A172 (cell line): ENCODE measurements around the gene OSBPL7. TPM values are rescaled to one million over a fixed set of nuclear protein-coding genes. Genes with fewer than 3 reads are reported as not detected.

Source experiments
- DNase-seq: peaks from one replicate; pipeline ENCODE4 v3.0.0-alpha.2; 2015; ENCODE audit warnings: low spot score
- total RNA-seq: library from RNA; depleted of rRNA; stranded (reverse); fragments of >200 nt; shearing (Covaris generic); gene quantifications from 2 replicates; pipeline ENCODE4 v1.2.3, GENCODE V29; 2014

The OSBPL7 gene
- total RNA-seq, 1 experiment from 2014 or later: 19.1 TPM

DNA sequence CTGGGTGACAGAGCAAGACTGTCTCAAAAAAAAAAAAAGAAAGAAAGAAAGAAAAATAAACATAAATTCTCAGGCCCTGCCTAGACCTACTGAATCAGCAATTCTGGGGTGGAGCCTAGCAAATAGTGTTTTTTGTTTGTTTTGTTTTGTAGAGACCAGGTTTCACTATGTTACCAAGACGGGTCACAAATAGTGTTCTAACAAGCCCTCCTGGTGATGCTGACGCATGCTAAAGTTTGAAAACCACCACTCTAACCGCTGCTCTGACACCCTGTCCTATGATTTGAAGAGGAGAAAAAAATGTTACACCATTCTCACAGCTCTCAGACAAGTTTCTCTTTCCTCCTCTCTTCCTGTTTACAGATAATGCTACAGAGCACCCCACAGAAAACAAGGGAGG, 8.3 kb upstream of the OSBPL7 start:
- DNase-seq: no peak

DNA sequence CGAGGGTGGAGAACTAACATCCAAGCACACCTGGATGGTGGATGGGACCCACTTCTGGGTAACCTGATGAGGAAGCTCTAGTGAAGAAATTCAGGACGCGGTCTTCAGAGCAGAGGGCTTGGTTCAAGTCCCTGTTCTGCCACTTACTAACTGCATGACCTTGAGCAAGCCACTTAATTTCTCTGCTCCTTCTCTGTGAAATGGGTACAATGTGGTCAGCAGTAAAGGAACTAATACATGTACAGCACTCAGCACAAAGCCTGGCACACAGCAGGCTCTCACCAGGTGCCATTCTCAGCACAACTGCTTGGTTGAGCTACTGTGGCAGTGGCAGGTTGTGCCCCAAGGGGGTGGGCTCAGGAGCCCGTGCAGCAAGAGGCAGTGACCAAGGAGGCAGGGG, 1.9 kb upstream of the OSBPL7 start:
- DNase-seq: no peak

DNA sequence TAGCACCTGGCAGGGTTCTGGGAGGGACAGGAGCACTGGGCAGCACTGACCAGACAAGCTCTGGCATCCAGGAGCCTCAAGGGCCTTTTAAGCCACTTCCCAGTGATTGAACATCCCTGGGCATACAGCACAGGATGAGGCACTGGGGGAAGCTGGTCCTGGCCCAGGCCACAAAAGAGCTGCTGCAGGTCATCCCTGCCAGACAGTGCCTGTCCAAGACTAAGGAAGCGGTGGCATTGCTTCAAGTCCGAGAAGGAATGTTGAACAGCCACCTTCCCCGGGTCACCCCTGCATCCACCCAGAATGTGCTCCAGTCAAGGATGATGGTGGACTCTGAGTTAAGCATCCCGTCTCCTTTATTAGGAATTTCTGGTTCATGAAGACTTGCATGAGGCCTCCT, 1.2 kb upstream of the OSBPL7 start:
- no peak for DNase-seq

DNA sequence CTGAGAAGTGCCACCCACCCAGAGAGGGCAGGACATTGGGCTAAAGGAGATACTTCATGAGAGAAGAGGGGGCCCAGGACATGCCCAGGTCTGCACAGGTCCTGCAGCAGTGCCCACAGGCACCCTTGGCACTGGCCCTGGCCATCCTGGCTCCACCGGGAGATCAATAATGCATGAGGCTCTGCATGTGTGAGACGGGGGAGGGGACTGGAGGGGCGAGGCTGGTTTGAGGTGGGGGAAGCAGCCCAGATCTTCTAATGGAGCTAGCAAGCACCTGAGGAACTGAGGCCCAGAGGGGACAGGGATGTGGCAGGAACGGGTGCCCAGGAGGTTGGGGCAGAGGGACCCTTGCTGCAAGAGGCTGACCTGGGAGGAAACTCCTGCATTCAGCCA, 567 bp downstream of the OSBPL7 start:
- no peak for DNase-seq

DNA sequence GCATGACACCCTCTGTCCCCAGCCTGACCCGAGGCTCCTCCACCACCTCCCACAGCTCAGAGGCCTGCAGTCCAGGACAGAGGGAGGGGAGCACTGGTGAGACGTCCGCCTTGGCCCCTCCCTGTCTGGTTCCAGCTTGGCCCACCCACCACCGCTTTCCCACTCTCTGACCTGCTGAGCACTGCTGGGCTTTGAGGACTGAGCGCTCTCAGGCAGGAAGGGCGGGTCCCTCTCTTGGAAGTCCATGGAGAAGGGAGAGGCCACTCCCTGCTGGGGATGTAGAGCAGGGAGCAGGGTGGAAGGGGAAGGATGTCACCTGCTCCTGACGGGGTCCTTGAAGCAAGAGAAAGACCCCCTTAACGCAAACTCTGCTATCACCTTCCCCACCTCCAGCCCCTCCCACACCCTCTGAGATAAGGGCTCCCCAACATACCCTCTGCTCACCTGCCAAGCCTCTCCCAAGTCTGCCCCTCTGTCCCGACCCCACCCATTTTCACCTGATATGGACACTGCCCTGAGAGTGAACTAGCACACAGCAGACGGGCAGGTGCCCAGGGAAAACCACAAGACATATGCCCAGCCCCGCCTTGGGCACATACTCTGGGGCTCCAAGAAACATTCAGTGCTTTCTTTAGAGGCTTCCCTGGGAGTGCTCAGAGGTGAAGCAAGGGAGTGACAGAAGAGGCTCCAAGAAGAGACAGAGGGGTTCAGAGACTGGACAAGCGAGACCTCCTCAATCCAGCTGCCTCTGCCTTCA, 1.4 kb downstream of the OSBPL7 start:
- peak; percentile 41 for DNase-seq

DNA sequence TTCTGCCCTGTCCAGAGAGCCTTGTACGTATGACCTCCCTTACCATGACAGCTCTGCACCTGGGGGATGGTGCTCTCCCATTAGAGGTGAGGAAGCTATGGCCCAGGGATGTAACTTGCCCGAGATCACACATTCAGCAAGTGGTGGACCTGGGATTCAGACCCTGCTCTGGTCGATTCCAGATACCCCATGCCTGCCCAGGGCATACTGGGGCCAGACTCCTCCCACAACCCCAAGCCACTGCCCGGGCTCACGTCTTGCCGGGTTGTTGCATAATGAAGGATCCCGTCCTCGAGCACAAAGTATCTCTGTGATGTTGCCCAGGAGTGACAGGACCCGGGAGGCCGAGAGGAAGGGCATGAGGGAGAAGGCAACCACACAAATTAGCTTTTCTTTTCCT, 2.1 kb downstream of the OSBPL7 start:
- no peak for DNase-seq

DNA sequence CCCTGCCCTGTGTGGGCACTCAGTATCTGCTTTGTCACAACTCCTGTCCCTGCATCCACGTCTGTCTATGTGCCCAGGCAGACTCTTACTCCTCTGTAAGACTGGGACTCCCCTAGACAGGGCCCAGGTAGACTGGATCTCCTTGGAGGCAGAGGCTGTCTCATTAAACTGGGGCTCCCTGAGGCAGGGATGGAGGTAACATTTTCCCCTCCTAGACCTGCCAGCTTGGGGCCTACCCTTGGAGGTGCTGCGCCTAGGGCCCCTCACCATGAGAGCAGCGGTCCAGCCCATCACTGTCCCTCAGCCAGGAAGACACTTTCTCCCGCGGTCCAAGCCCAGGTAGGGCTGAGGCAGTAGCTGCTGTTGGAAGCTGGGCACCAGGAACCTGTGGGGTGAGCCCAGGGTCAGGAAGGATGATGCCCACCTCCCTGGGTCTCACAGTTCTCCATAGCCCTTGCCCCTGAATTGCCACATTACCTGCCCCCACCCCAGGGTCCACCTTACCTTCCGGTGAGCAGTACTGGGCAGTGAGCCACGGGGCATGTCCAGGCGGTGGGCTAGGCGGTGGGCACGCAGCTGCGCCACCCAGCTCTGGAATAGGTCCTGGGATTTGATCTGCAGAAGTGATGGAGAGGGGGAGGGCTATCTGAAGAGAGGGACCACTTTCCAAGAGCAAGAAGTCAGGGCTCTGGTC, 3.4 kb downstream of the OSBPL7 start:
- DNase-seq: no peak

DNA sequence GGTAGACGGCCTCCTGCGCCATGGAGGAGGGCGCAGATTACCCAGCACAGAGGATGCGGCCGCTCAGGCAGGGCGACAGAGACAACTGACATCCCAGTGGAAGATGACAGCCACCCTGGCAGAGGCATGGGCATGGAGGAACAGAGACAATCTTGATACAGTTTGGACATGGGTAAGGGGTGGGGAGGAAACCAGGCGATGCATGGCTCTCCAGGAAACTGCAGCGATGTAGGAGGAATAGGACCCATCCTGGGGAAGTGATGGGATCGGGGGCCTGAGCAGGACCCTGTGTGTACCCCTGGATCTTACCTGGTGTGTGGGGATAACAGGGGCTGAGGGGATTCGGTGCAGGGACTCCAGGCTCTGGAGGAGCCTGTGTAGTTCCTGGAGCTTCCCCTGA, 4.6 kb downstream of the OSBPL7 start:
- no peak for DNase-seq

DNA sequence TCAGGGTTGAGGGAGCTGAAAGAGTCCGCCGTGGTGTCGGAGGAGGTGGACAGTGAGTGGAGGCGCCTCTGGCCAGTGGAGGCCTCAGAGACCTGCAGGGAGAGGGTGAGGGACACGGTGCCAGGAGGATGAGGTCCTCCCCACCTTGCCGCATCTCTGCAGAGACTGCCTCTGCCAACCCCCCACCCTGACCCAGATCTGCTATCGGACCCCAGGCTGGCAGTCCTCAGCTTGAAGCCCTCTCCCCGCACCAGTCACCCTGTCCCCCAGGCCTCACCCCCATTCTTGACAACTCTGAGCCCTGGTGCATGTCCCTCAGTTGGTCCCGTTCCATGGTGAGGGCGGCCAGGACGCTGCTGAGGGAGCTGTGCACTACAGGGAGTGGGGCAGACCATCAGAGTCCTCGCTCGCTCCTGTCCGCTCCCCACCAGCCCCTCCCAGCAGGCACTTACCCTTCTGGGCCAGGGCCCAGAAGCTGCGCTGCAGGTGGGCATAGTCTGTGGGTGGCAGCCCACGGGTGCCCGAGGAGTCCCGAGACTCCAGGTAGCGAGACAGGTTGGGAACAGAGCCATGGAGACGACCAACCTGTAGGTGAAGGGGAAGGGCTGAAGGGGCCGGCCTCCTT, 5.4 kb downstream of the OSBPL7 start:
- DNase-seq: no peak

DNA sequence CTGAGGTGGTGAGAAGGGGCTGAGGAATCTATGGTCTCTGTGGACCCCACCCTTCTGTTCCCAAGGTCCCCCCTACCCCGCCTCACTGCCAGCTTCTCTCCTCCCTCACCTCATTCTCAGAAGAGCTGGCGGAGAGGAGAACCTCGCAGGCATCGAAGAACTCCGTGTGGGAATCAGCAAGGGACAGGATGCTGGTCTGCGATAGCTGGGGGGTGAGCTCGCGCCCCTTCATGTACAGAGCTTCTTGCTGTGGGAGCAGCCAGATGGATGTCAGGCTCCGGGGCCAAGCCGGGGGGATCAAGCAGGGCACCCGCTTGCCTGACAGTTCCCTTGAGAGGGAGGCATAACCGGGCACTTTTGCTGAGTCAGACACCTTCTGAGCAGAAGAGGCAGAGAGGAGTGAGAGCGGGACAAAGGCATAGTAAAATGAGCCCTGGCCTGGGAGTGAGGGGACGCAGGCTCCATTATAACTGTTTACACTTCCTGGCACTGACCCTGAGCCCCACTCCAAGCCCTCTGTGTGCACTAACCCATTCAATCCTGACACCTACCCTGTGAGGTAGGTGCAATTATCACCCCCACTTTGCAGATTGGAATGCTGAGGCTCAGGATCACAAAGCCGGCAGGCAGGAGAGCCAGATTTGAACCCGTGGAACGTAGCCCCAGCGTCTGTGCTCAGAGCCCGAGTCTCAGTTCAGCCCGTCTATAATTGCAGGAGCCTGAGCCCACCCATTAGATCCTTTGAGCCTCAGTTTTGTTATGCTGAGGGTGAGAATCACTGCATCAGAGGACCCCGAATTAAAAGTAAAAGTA, 6.3 kb downstream of the OSBPL7 start:
- no peak for DNase-seq

DNA sequence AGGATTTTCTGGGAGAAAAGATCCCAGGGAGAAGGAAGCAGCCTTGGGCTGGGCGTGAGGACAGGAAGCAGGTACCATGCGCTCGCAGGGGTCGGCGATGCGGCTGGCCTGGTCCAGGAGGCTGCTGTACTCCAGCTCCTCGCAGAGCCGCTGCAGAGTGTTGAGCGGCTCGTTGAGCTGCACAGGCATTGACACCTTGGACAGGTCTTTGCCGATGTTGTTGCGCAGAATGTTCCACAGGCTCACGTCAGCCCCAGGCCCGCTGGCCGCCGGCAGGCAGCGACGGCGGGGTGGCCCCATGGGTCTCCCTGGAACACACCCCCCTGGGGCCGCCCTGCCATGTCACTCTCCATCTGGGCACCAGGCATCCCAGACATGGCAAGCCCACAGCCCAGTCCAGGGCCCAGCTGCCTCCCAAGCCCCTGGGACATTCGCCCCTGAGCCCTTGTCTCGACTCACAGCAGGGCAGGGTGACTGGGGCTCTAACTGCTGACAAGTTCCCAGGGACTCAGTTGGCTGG, 8.0 kb downstream of the OSBPL7 start:
- DNase-seq: no peak

DNA sequence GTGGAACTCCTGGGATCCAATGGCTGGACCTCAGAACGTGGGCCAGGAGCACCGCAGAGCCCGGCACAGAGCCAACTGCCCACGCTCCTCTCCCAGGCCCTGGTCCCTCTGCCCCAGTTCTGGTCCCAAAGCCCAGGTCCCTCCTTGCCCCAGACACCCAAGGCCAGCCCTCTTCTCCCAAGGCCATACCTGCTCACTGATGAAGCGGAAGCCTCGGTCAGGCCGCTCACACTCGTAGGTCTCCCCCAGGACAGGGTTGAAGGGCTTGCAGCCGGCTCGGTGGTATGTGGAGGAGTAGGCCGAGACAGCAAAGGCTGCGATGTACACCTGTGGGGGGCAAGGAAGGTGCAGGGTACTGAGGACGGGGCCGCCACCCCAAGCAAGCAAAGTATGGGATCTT, 8.5 kb downstream of the OSBPL7 start:
- no peak for DNase-seq

DNA sequence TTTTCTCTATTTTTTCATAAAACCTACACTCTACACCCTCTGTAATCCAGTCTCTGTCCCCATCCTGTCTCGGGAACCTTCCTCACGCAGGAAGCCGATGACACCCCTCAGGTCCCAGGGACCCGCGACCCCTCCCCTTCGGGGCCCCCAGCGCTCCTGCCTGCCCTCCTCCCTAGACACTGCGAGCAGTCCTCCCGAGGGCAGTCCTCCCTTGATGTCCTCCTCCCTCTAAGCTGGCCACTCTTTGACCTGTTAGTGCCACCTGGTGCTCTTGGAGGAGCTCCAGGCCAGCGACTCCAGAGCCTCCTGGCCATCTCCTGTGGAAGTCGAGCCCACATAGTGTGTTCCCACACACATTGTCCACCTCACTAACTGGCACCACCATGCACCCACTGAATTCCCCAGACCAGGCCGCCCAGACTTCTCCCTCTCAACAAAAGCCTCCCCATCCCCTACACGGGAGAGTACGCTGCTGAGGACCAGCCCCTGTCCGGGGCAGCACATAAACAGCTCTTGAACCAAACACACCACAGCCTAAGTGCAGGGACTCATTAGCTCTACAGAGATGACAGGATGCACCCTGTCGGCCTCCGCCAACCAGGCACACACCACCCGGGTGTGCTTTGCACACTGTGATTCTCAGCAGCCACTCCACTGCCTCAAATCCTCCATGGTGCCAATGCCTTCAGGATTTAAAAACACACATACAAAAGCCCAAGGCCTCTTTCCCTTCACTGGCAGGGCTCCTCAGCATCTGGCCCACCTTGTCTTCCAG, 9.3 kb downstream of the OSBPL7 start:
- no peak for DNase-seq

DNA sequence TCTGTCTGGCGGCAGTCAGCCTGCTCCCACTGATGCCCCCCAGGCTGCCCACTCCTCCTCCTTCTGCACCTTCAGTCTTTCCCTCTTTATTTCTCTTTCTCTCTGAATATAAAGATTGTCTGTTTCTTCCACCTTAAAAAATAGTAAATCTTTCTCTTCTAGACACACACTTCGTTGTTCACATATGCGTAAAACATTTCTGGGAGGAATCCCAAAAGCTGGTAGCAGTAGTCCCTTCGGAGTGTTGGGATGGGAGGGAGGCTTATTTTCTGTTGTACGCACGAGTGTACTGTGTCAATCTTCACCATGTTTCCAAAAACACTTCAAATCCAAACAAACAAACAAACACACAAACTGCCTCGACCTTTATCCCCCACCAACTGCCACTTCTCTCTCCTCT, 9.9 kb downstream of the OSBPL7 start:
- DNase-seq: no peak

DNA sequence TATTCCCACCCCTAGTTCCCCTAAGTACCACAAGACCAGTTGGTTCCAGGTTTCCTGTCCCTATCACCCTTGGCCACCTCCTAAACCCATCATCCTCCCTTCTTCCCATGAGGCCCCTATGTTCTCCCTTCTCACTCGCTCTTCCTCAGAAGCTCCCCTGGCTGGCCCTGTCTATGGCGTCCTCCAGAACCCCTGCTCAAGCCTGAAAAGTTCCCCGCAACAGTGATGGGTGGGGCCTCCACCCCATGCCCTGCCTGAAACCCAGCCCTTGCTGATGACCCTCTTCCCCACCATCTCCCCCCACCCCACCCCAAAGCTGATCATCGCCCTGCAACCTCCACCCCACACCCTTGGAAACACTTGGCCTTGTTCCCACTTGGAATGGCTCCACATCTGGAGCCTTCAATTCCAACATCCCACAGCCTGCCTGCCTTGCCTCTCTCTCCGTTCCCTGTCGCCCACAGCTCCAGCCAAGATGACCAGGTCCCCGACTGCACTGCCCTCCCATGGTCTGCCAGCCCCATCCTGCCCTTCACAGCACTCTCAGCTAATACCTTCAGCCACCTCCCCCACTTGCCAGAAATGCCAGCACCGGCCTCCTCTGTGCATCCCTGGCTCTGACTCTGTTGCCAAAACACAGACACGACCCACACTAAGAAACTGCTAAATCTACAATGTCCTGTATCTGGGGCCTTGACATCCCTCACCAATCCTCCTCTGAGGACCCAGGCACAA, 10.5 kb downstream of the OSBPL7 start:
- DNase-seq: no peak

DNA sequence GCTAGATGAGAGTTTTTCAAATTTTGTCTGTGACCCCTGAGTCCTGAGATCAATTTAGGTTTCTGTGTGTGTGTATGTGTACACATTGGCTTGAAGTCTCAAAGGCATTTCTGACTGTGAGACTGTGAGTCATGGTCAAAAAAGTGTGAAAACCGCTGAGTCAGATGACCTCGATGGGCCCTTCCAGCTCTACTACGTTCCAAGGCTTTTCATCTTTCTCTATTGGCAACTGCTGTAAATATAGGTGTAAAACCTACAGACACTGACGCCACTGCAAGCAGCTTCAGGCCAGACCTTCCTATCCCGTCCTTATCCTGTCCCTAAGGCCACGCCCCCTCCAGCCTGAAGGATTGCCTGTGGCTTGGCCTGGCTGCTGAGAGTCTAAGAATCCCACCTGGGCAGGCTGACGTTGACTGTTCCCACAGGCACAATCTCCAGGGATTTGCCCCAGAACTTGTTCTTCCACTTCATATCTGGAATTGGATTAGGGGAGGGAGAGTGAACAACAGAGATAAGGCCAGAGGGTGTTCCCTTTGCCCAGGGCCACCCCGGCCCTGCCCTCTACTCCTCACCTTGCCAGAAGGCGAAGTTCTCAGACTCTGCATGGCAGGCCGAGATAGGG, 11.3 kb downstream of the OSBPL7 start:
- peak; percentile 91 for DNase-seq

DNA sequence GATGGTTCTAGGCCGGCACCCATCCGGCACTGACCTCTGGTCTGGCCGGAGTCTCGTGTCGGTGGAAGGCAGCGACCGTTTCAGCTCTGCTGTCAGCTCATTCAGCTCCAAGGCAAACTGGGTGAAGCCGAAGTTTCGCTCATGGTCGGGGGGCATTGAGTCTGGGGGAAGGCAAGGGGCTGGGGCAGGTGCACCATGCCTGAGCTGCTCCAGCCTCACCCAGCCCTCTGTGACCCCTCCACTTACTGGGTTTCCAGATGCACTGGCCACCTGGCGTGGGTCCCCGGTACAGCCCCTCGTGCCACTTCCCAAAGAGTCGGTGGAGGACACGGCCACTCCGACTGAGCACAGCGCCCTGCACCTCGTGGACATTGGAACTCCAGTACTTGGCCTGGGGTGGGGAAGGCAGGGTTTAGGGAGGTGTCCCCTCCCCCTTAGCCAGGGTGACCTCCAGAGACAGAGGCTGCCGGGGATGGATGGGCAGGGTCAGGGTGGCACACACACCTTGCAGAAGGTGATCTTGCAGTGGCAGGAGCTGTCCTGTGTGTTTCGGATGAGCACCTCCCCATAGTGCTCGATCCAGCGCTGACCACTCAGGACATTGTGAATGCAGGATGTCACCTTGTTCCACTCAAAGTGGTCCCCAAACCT, 12.6 kb downstream of the OSBPL7 start:
- no peak for DNase-seq

DNA sequence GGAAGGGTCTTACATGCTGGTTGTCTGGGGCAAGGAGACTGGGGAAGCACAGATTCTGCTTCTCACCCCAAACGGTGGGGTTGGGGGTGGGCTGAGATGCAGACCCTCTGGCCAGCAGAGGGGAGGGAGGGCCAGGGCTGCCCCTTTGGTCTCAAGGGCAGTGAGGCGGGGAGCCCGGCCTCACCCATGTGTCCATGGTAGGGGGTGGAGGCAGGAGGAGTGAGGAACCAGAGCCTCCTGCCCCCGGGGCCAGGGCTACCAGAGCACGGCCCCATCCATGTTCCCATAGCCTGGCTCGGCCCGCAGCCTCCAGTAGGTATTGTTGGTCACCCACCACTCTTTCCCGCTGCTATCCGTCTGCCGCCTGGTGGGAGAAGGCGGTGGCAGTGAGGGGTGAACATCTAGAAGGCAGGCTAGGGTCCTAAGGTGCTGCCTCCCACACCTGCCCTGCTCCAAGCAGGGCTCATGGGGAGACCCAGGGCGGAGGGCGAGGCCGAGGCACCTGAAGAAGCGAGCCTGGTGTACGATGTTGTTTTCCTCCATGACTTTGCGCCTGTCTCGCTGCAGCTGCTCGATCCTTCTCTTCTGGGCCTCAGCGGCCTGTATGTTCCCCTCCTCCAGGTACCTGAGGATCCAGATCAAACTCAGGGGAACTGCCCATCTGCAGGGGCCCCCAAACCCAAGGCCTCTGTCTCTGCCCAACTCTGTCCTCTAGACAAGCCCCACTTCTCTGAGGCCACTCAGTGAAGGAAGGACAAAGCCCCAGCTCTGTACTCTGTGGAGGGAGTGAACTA, 13.4 kb downstream of the OSBPL7 start:
- no peak for DNase-seq

DNA sequence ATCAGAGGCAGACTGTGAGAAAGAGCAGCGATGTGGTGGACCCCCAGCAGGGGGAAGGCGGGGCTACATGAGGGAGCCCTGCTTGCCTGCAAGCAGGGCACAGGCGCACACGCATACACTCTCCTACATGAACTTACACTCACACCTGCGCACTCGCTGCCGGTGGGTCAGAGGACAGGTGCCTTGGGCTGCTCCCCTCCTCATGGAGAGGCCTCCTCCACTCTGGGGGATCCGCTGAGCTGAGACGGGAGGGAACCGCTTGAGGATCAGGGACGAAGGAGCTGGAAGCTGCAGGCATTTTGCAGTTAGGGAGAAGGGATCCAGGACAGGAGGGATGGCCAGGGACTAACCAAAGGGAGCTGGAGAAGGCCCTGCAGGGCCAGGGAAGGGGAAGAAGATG, 14.2 kb downstream of the OSBPL7 start:
- DNase-seq: no peak
